Measurements from ENCODE around the gene TEX44.

DNA sequence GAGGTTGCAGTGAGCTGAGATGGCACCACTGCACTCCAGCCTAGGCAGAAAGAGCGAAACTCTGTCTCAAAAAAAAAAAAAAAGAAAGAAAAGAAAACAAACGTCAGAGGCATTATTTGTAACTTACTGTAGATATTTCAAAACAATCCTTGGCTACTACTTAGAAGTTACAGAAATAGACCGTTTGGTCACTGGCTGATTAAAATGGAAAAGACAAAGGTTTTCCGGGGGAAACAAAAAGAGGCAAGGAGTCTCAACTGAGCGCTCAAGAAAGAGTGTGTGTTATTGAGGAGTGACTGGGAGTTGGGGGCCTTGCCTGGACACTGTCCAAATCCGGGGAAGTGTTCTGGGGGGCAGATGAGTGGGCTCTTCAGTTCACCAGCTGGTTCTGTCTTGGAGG, 47.6 kb downstream of the TEX44 start:
- TF ChIP-seq CTCF (IDR thresholded peaks at IDR 0.05) (no peak), EZH2 (IDR thresholded peaks at IDR 0.05) (no peak), EZH2phosphoT487 (IDR thresholded peaks at IDR 0.05) (no peak)
